OCI-LY7 (cell line): ENCODE results near the gene TRAF3.

Experiments
- EZH2phosphoT487 ChIP-seq: fragments of 200-600 bp; sonication (generic); IDR thresholded peaks from 2 replicates; pipeline ENCODE4 v1.6.1; 2018; ENCODE audit warnings: low read depth, borderline replicate concordance, mild to moderate bottlenecking, mixed run types, antibody characterized with exemption, low read length, moderate library complexity, mixed read lengths
- TF ChIP-seq, protein P1 (sequence below): fragments of 200-600 bp; sonication (generic); conservative IDR thresholded peaks from 2 replicates; pipeline ENCODE4 v1.5.1; 2014; ENCODE audit warnings: mild to moderate bottlenecking, antibody characterized with exemption, low read length, moderate library complexity, mixed read lengths

DNA sequence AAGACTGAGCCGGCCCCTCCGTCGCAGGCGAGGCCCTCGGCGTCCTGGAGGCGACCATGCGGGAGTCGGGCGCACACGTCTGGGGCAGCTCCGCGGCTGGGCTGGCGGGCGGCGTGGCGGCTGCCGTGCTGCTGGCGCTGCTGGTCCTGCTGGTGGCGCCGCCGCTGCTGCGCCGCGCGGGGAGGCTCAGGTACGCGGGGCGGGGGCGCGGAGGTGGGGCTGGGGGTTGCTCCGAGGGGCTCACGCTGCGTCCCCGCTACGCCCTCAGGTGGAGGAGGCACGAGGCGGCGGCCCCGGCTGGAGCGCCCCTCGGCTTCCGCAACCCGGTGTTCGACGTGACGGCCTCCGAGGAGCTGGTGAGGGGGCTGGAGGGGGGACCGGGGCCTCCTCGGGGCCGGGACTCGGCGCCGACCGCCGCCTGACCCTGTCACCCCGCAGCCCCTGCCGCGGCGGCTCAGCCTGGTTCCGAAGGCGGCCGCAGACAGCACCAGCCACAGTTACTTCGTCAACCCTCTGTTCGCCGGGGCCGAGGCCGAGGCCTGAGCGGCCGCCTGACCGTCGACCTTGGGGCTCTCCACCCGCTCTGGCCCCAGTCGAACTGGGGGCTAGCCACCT lies 153.0 kb downstream of the TRAF3 start:
- TF ChIP-seq, protein P1, sequence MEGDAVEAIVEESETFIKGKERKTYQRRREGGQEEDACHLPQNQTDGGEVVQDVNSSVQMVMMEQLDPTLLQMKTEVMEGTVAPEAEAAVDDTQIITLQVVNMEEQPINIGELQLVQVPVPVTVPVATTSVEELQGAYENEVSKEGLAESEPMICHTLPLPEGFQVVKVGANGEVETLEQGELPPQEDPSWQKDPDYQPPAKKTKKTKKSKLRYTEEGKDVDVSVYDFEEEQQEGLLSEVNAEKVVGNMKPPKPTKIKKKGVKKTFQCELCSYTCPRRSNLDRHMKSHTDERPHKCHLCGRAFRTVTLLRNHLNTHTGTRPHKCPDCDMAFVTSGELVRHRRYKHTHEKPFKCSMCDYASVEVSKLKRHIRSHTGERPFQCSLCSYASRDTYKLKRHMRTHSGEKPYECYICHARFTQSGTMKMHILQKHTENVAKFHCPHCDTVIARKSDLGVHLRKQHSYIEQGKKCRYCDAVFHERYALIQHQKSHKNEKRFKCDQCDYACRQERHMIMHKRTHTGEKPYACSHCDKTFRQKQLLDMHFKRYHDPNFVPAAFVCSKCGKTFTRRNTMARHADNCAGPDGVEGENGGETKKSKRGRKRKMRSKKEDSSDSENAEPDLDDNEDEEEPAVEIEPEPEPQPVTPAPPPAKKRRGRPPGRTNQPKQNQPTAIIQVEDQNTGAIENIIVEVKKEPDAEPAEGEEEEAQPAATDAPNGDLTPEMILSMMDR: no peak
- no peak for TF ChIP-seq EZH2phosphoT487
